K562 (cell line): ENCODE results near the gene NPEPL1.

ENCODE experiments used
- ARID3B ChIP-seq: fragments of 250-450 bp; sonication (Bioruptor Pico); IDR thresholded peaks from 2 replicates; pipeline ENCODE4 v1.4.0; 2020; ENCODE audit warnings: borderline replicate concordance
- CREM ChIP-seq: IDR thresholded peaks from 2 replicates; pipeline ENCODE4 v1.6.1; 2014; ENCODE audit warnings: antibody characterized with exemption, low read depth
- RBBP5 ChIP-seq: fragments of 200-600 bp; sonication (generic); IDR thresholded peaks from 2 replicates; pipeline ENCODE4 v1.6.1; 2012; ENCODE audit warnings: borderline replicate concordance, mild to moderate bottlenecking, low read length, control low read depth, inconsistent platforms; ENCODE audit not compliant: insufficient read depth, poor library complexity, severe bottlenecking
- SRF ChIP-seq, 2 experiments: fragments of 250-450, 450-650 bp in 1 of 2; sonication (Bioruptor Pico) in 1 of 2; sonication (generic) in 1 of 2; formaldehyde crosslinking; IDR thresholded peaks; 2 replicates each; pipeline versions ENCODE4 v1.5.0 to v1.5.1; 2020 to 2022; ENCODE audit warnings: mild to moderate bottlenecking in 1 of 2, missing genetic modification reagents in 1 of 2
- TAF1 ChIP-seq: IDR thresholded peaks from 2 replicates; pipeline ENCODE4 v1.6.1; 2011; ENCODE audit warnings: mild to moderate bottlenecking, low read length, moderate library complexity; ENCODE audit not compliant: insufficient read depth, control insufficient read depth, severe bottlenecking; ENCODE audit errors: extremely low read depth
- TARDBP ChIP-seq: fragments of 450-650 bp; IDR thresholded peaks from 2 replicates; pipeline ENCODE4 v1.6.1; 2016
- TF ChIP-seq, protein P1 (sequence below): fragments of 450-650 bp; conservative IDR thresholded peaks from 2 replicates; pipeline ENCODE4 v1.6.1; 2016; ENCODE audit warnings: missing genetic modification characterization, low read depth, mild to moderate bottlenecking, missing compliant biosample characterization, moderate library complexity

- TF ChIP-seq CREM (no peak), RBBP5 (no peak), SRF (CRISPR knock-in tag; IDR thresholded peaks at IDR 0.05) (no peak), TARDBP (no peak), TAF1 (no peak), ARID3B (no peak)
- TF ChIP-seq, protein P1, sequence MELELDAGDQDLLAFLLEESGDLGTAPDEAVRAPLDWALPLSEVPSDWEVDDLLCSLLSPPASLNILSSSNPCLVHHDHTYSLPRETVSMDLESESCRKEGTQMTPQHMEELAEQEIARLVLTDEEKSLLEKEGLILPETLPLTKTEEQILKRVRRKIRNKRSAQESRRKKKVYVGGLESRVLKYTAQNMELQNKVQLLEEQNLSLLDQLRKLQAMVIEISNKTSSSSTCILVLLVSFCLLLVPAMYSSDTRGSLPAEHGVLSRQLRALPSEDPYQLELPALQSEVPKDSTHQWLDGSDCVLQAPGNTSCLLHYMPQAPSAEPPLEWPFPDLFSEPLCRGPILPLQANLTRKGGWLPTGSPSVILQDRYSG = no peak
These were observed 69.5 kb downstream of the NPEPL1 start for GRCh38 chr20:58762120-58762519.
